ENCODE measurements around the gene MED12. TPM values are rescaled to one million over a fixed set of nuclear protein-coding genes. Genes with fewer than 3 reads are reported as not detected.
A peak's percentile ranks its signal among the peaks of the same experiment; 100 is the strongest.

The MED12 gene
- total and polyA plus RNA-seq, 2 donors (not counting 1 experiment from before 2014, with no cell fraction given): 34.1 to 123 TPM

- Histone ChIP-seq H3K79me2 (ENCODE audit: control insufficient read depth, insufficient read depth, low read length) (no peaks in the 10 kb centered on the region), H3K27ac (ENCODE audit: low read length in 2 of 2) (no peak overlapping the region), H3K4me2 (replicated peaks; ENCODE audit: low read depth, low read length, poor library complexity, severe bottlenecking) (no peak overlapping the region), H3K9me3 (ENCODE audit: control extremely low read depth in 1 of 3, control insufficient read depth in 2 of 3, insufficient read depth in 1 of 3, low read length in 2 of 3) (no peaks in the 10 kb centered on the region), H3K4me1 (ENCODE audit: control insufficient read depth in 2 of 2, insufficient read depth in 2 of 2, low read length in 2 of 2) (peaks cover 0 to 8% of the 10 kb centered on the region in 2 donors), H2AFZ (ENCODE audit: insufficient read depth, low read depth, low read length, poor library complexity, severe bottlenecking) (no peak overlapping the region), H4K20me1 (ENCODE audit: control insufficient read depth, insufficient read depth, low read length, poor library complexity, severe bottlenecking) (no peaks in the 10 kb centered on the region), H3K4me3 (ENCODE audit: control extremely low read depth in 1 of 5, extremely low read depth in 1 of 5, insufficient read depth in 1 of 5, low read depth in 2 of 5, low read length in 4 of 5) (no peak overlapping the region), H3K9ac (ENCODE audit: low read length) (no peak overlapping the region), H3K36me3 (replicated peaks in 1 of 2; ENCODE audit: control extremely low read depth in 1 of 2, control insufficient read depth in 1 of 2, extremely low read depth in 1 of 2, insufficient read depth in 2 of 2, low read length in 1 of 2) (peaks cover 1 to 17% of the 10 kb centered on the region in 2 experiments), H3K27me3 (replicated peaks in 1 of 4; ENCODE audit: control extremely low read depth in 1 of 4, control insufficient read depth in 3 of 4, insufficient read depth in 4 of 4, low read length in 3 of 4) (no peaks in the 10 kb centered on the region)
- ATAC-seq (ENCODE audit: low read depth): no peak
- 100% methylated on average over 1 of the region's 3 CpGs for WGBS (ENCODE audit: insufficient coverage)
- Mint-ChIP-seq H3K4me3 (no peak overlapping the region), H3K27ac (no peak overlapping the region), H3K27me3 (no peaks in the 10 kb centered on the region), H3K4me1 (peaks cover 10% of the 10 kb centered on the region), H3K9me3 (ENCODE audit: insufficient read depth) (no peaks in the 10 kb centered on the region)
- TF ChIP-seq CTCF (IDR thresholded peaks at IDR 0.05): no peak
- TF ChIP-seq EZH2 (IDR thresholded peaks at IDR 0.05; ENCODE audit: borderline replicate concordance, insufficient read depth, low read depth, low read length, poor library complexity, severe bottlenecking): no peak
- DNase-seq: no peak
- intact Hi-C loops (cut with micrococcal nuclease): no loop called here
- CTCF ChIA-PET: interaction anchor here (0.7 to 2.0 kb wide), 5 partner anchors 49 to 207 kb away, joined by 3 to 4 read pairs (median 3); no protein-coding TSS in a partner anchor
- POLR2A ChIA-PET: no interaction called here
These were observed 58.9 kb downstream of the MED12 start for GRCh38 chrX:71177327-71177726.

GRCh38 chrX:71178908-71179307 is 60.5 kb downstream of the MED12 start:
- WGBS (ENCODE audit: insufficient coverage): no CpG with 5 or more reads among the region's 4 CpGs
- no peak overlapping the region for H3K4me3 Mint-ChIP-seq
- no peak overlapping the region for H3K4me2 ChIP-seq (replicated peaks; ENCODE audit: low read depth, low read length, poor library complexity, severe bottlenecking)
- DNase-seq: peak; percentile 70
- H3K79me2 ChIP-seq (ENCODE audit: control insufficient read depth, insufficient read depth, low read length): no peaks in the 10 kb centered on the region
- H3K36me3 ChIP-seq (replicated peaks in 1 of 2; ENCODE audit: control extremely low read depth in 1 of 2, control insufficient read depth in 1 of 2, extremely low read depth in 1 of 2, insufficient read depth in 2 of 2, low read length in 1 of 2): peaks cover under 1 to 17% of the 10 kb centered on the region in 2 experiments
- CTCF ChIA-PET: interaction anchor here (0.8 to 5.1 kb wide), 12 partner anchors 18 to 889 kb away, joined by 3 to 39 read pairs (median 4); partner anchors contain the start of genes KIF4A, NONO, PDZD11 and TAF1
- H3K4me1 ChIP-seq (ENCODE audit: control insufficient read depth in 2 of 2, insufficient read depth in 2 of 2, low read length in 2 of 2): peaks cover 5 to 15% of the 10 kb centered on the region in 2 donors
- H3K9me3 ChIP-seq (ENCODE audit: control extremely low read depth in 1 of 3, control insufficient read depth in 2 of 3, insufficient read depth in 1 of 3, low read length in 2 of 3): no peaks in the 10 kb centered on the region
- no peak overlapping the region for H2AFZ ChIP-seq (ENCODE audit: insufficient read depth, low read depth, low read length, poor library complexity, severe bottlenecking)
- H3K9ac ChIP-seq (ENCODE audit: low read length): no peak overlapping the region
- TF ChIP-seq EZH2 (IDR thresholded peaks at IDR 0.05; ENCODE audit: borderline replicate concordance, insufficient read depth, low read depth, low read length, poor library complexity, severe bottlenecking) (no peak), CTCF (IDR thresholded peaks at IDR 0.05) (peak; percentile 71)
- H3K4me3 ChIP-seq (ENCODE audit: control extremely low read depth in 1 of 5, extremely low read depth in 1 of 5, insufficient read depth in 1 of 5, low read depth in 2 of 5, low read length in 4 of 5): no peak overlapping the region
- H3K27ac ChIP-seq (ENCODE audit: low read length in 2 of 2): no peak overlapping the region
- ATAC-seq (ENCODE audit: low read depth): peak; percentile 19
- no peaks in the 10 kb centered on the region for H4K20me1 ChIP-seq (ENCODE audit: control insufficient read depth, insufficient read depth, low read length, poor library complexity, severe bottlenecking)
- H3K27me3 ChIP-seq (replicated peaks in 1 of 4; ENCODE audit: control extremely low read depth in 1 of 4, control insufficient read depth in 3 of 4, insufficient read depth in 4 of 4, low read length in 3 of 4): no peaks in the 10 kb centered on the region
- no peaks in the 10 kb centered on the region for H3K27me3 Mint-ChIP-seq
- no peaks in the 10 kb centered on the region for H3K9me3 Mint-ChIP-seq (ENCODE audit: insufficient read depth)
- H3K27ac Mint-ChIP-seq: peak overlapping the region; percentile 59
- peaks cover 13% of the 10 kb centered on the region for H3K4me1 Mint-ChIP-seq
- POLR2A ChIA-PET: no interaction called here
- intact Hi-C loops (cut with micrococcal nuclease): loop anchor here (1.0 kb wide), 2 partner anchors 81 to 209 kb away; no protein-coding TSS in a partner anchor

Measured in B cell (primary cell).